ENCODE measurements around the gene CHID1. TPM values are rescaled to one million over a fixed set of nuclear protein-coding genes. Genes with fewer than 3 reads are reported as not detected.

CHID1 gene
- total and polyA plus RNA-seq, 2 experiments from 2014 or later = 72.3 to 202 TPM

GRCh38 chr11:837189-837989 is 73.2 kb downstream of the CHID1 start:
- Histone ChIP-seq H3K36me3 (ENCODE audit: low read depth) (peaks cover 17% of the 10 kb centered on the region), H3K4me2 (ENCODE audit: unreplicated experiment) (no peak overlapping the region), H3K9me3 (ENCODE audit: low read depth) (no peaks in the 10 kb centered on the region), H2AFZ (no peak overlapping the region), H3K4me1 (ENCODE audit: insufficient read depth) (peaks cover 9% of the 10 kb centered on the region; the same call in 1 of the 2 replicates), H3K4me3 (no peak overlapping the region), H3K27me3 (replicated peaks; ENCODE audit: insufficient read depth) (no peaks in the 10 kb centered on the region), H3K27ac (no peak overlapping the region), H3K79me2 (ENCODE audit: insufficient read depth) (peaks cover 80% of the 10 kb centered on the region), H3F3A (ENCODE audit: insufficient read depth) (peaks cover 21% of the 10 kb centered on the region), H4K20me1 (ENCODE audit: insufficient read depth) (no peaks in the 10 kb centered on the region), H3K9me2 (ENCODE audit: insufficient read depth) (no peaks in the 10 kb centered on the region), H3K9ac (0 out of 2 replicates have a peak overlapping the region, but pooled peaks have one; percentile 5)
- TF ChIP-seq EZH2 (IDR thresholded peaks at IDR 0.05; ENCODE audit: insufficient read depth, poor library complexity, severe bottlenecking) = no peak
- TF ChIP-seq EZH2phosphoT487 (IDR thresholded peaks at IDR 0.05; ENCODE audit: insufficient read depth, low read depth) = no peak
- no peak for DNase-seq
- in situ Hi-C loops (cut with MboI) = no loop called here
- WGBS, 2 experiments (ENCODE audit: low coverage in 1 of 2, low lambda C conversion rate in 2 of 2, missing lambda C conversion rate in 2 of 2) = 79 to 82% methylated on average over 21 to 22 of the region's 22 CpGs

GRCh38 chr11:836700-837099 is 73.9 kb downstream of the CHID1 start:
- in situ Hi-C loops (cut with MboI) = no loop called here
- peaks cover 16% of the 10 kb centered on the region; the same call in 1 of the 2 replicates for H3K4me1 ChIP-seq (ENCODE audit: insufficient read depth)
- no peak for TF ChIP-seq EZH2 (IDR thresholded peaks at IDR 0.05; ENCODE audit: insufficient read depth, poor library complexity, severe bottlenecking)
- TF ChIP-seq EZH2phosphoT487 (IDR thresholded peaks at IDR 0.05; ENCODE audit: insufficient read depth, low read depth) = no peak

DNA sequence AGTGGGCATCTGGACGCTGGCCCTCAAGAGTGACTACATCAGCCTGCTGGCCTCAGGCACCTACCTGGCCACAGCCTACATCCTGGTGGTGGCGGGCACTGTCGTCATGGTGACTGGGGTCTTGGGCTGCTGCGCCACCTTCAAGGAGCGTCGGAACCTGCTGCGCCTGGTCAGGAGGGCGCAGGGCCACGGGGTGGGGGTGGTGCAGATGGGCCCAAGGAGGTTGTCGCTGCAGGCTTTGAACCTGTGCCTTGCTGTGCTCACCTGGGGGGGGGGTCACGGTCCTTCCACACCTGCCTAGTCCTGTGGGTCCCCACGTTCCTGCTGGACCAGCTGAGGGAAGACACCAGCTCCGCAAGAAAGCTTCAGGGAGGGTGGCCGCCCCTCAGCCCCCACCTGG is 74.3 kb downstream of the CHID1 start:
- DNase-seq = no peak
- Histone ChIP-seq H3K4me2 (ENCODE audit: unreplicated experiment) (no peak overlapping the region), H3K36me3 (ENCODE audit: low read depth) (peaks cover 17% of the 10 kb centered on the region), H2AFZ (no peak overlapping the region), H3K4me1 (ENCODE audit: insufficient read depth) (peaks cover 17% of the 10 kb centered on the region; the same call in 1 of the 2 replicates), H3K79me2 (ENCODE audit: insufficient read depth) (peaks cover 69% of the 10 kb centered on the region), H3F3A (ENCODE audit: insufficient read depth) (peaks cover 21% of the 10 kb centered on the region), H3K9ac (no peak overlapping the region), H3K9me2 (ENCODE audit: insufficient read depth) (no peaks in the 10 kb centered on the region), H3K9me3 (ENCODE audit: low read depth) (no peaks in the 10 kb centered on the region), H3K4me3 (no peak overlapping the region), H4K20me1 (ENCODE audit: insufficient read depth) (no peaks in the 10 kb centered on the region), H3K27me3 (replicated peaks; ENCODE audit: insufficient read depth) (no peaks in the 10 kb centered on the region), H3K27ac (no peak overlapping the region)
- TF ChIP-seq EZH2phosphoT487 (IDR thresholded peaks at IDR 0.05; ENCODE audit: insufficient read depth, low read depth) = no peak
- WGBS, 2 experiments (ENCODE audit: low coverage in 1 of 2, low lambda C conversion rate in 2 of 2, missing lambda C conversion rate in 2 of 2) = 90 to 93% methylated on average over 12 to 13 of the region's 14 CpGs
- in situ Hi-C loops (cut with MboI) = no loop called here

More at GRCh38 chr11:836700-837099, 73.9 kb downstream of the CHID1 start:
- no peak overlapping the region for H3K27ac ChIP-seq
- H3K9ac ChIP-seq = 0 out of 2 replicates have a peak overlapping the region, but pooled peaks have one; percentile 5
- H4K20me1 ChIP-seq (ENCODE audit: insufficient read depth) = no peaks in the 10 kb centered on the region
- H3K36me3 ChIP-seq (ENCODE audit: low read depth) = peaks cover 17% of the 10 kb centered on the region
- no peaks in the 10 kb centered on the region for H3K9me3 ChIP-seq (ENCODE audit: low read depth)
- no peak overlapping the region for H2AFZ ChIP-seq
- H3F3A ChIP-seq (ENCODE audit: insufficient read depth) = peaks cover 21% of the 10 kb centered on the region
- DNase-seq = no peak
- no peak overlapping the region for H3K4me2 ChIP-seq (ENCODE audit: unreplicated experiment)
- H3K27me3 ChIP-seq (replicated peaks; ENCODE audit: insufficient read depth) = no peaks in the 10 kb centered on the region
- 90 to 91% methylated on average over 9 of the region's 9 CpGs for WGBS, 2 experiments (ENCODE audit: low coverage in 1 of 2, low lambda C conversion rate in 2 of 2, missing lambda C conversion rate in 2 of 2)
- H3K79me2 ChIP-seq (ENCODE audit: insufficient read depth) = peaks cover 73% of the 10 kb centered on the region
- H3K9me2 ChIP-seq (ENCODE audit: insufficient read depth) = no peaks in the 10 kb centered on the region
- no peak overlapping the region for H3K4me3 ChIP-seq

GRCh38 chr11:834371-835316 is 76.0 kb downstream of the CHID1 start:
- H3K27ac ChIP-seq = peak overlapping the region; percentile 98
- H3K4me1 ChIP-seq (ENCODE audit: insufficient read depth) = peaks cover 15% of the 10 kb centered on the region; the same call in 1 of the 2 replicates
- no peaks in the 10 kb centered on the region for H4K20me1 ChIP-seq (ENCODE audit: insufficient read depth)
- no peak overlapping the region for H2AFZ ChIP-seq
- peak overlapping the region; percentile 81 for H3K4me2 ChIP-seq (ENCODE audit: unreplicated experiment)
- peaks cover 13% of the 10 kb centered on the region for H3F3A ChIP-seq (ENCODE audit: insufficient read depth)
- no peak for TF ChIP-seq EZH2 (IDR thresholded peaks at IDR 0.05; ENCODE audit: insufficient read depth, poor library complexity, severe bottlenecking)
- TF ChIP-seq EZH2phosphoT487 (IDR thresholded peaks at IDR 0.05; ENCODE audit: insufficient read depth, low read depth) = no peak
- H3K27me3 ChIP-seq (replicated peaks; ENCODE audit: insufficient read depth) = no peaks in the 10 kb centered on the region
- H3K4me3 ChIP-seq = peak overlapping the region; percentile 92
- no peaks in the 10 kb centered on the region for H3K9me2 ChIP-seq (ENCODE audit: insufficient read depth)
- WGBS, 2 experiments (ENCODE audit: low coverage in 1 of 2, low lambda C conversion rate in 2 of 2, missing lambda C conversion rate in 2 of 2) = 3 to 5% methylated on average over 23 to 24 of the region's 31 CpGs
- peak; percentile 92 for DNase-seq
- H3K9ac ChIP-seq = peak overlapping the region; percentile 97
- in situ Hi-C loops (cut with MboI) = no loop called here
- no peaks in the 10 kb centered on the region for H3K9me3 ChIP-seq (ENCODE audit: low read depth)
- H3K79me2 ChIP-seq (ENCODE audit: insufficient read depth) = peaks cover 52% of the 10 kb centered on the region
- peaks cover 9% of the 10 kb centered on the region for H3K36me3 ChIP-seq (ENCODE audit: low read depth)
